Chondrocyte (in vitro differentiated cells): ENCODE results near the gene WDR18. TPM values are rescaled to one million over a fixed set of nuclear protein-coding genes. Genes with fewer than 3 reads are reported as not detected.
"Not testable (repeated sequence)": the region's sequence is repeated elsewhere in the genome, so short reads cannot be mapped to it uniquely, and the experiment has no call there.

Experiments used
- DNase-seq: peaks from one replicate; pipeline ENCODE4 v3.0.0; 2021; ENCODE audit warnings: mixed read lengths, low spot score
- H3K27ac Mint-ChIP-seq: one replicate; pipeline ENCODE4 v1.8.0; 2021; ENCODE audit warnings: mild to moderate bottlenecking, moderate library complexity, mixed read lengths; ENCODE audit not compliant: unreplicated experiment
- H3K27me3 Mint-ChIP-seq: 2 replicates; pipeline ENCODE4 v1.8.0; 2021; ENCODE audit warnings: low read depth, mixed read lengths
- H3K36me3 Mint-ChIP-seq: 2 replicates; pipeline ENCODE4 v1.8.0; 2021; ENCODE audit warnings: low read depth, mixed read lengths
- H3K4me1 Mint-ChIP-seq: 2 replicates; pipeline ENCODE4 v1.8.0; 2021; ENCODE audit warnings: low read depth, mild to moderate bottlenecking, mixed read lengths
- H3K4me3 Mint-ChIP-seq: one replicate; pipeline ENCODE4 v1.8.0; 2021; ENCODE audit warnings: mild to moderate bottlenecking, moderate library complexity, mixed read lengths; ENCODE audit not compliant: unreplicated experiment
- H3K9me3 Mint-ChIP-seq: 2 replicates; pipeline ENCODE4 v1.8.0; 2021; ENCODE audit warnings: low read depth, mixed read lengths
- CTCF ChIP-seq: fragments of 200-600 bp; sonication (generic); IDR thresholded peaks from 2 replicates; pipeline ENCODE4 v1.5.0; 2021; ENCODE audit warnings: antibody characterized with exemption, mild to moderate bottlenecking, moderate library complexity
- total RNA-seq: library from RNA; stranded (reverse); gene quantifications from 3 replicates; pipeline ENCODE4 v1.2.1, GENCODE V29; 2021

The WDR18 gene
- total RNA-seq, 1 donor from 2014 or later = 48.5 TPM

GRCh38 chr19:1019616-1019961, 35.4 kb downstream of the WDR18 start:
- TF ChIP-seq CTCF = no peak
- Mint-ChIP-seq H3K27me3 (no peaks in the 10 kb centered on the region), H3K4me3 (peak overlapping the region; percentile 83), H3K9me3 (no peaks in the 10 kb centered on the region), H3K4me1 (peaks cover 53% of the 10 kb centered on the region), H3K27ac (peak overlapping the region; percentile 88), H3K36me3 (no peaks in the 10 kb centered on the region)
- no peak for DNase-seq

- TF ChIP-seq CTCF = no peak
- Mint-ChIP-seq H3K9me3 (no peaks in the 10 kb centered on the region), H3K36me3 (no peaks in the 10 kb centered on the region), H3K27ac (peak overlapping the region; percentile 88), H3K4me3 (peak overlapping the region; percentile 83), H3K4me1 (peaks cover 53% of the 10 kb centered on the region), H3K27me3 (no peaks in the 10 kb centered on the region)
- no peak for DNase-seq
These were observed 36.1 kb downstream of the WDR18 start for GRCh38 chr19:1019980-1020867.

GRCh38 chr19:1020868-1021425, 36.8 kb downstream of the WDR18 start, which contains the start of gene TMEM259:
Gene TMEM259 (minus strand): TSS chr19:1021123. CDS start chr19:1020996, 127 bp downstream.
- H3K27me3 Mint-ChIP-seq = no peaks in the 10 kb centered on the region
- no peak for TF ChIP-seq CTCF
- no peaks in the 10 kb centered on the region for H3K9me3 Mint-ChIP-seq
- no peak for DNase-seq
- H3K4me1 Mint-ChIP-seq = peaks cover 55% of the 10 kb centered on the region
- H3K27ac Mint-ChIP-seq = peak within 1 kb of the TSS; percentile 96
- no peaks in the 10 kb centered on the region for H3K36me3 Mint-ChIP-seq
- peak within 1 kb of the TSS; percentile 83 for H3K4me3 Mint-ChIP-seq

GRCh38 chr19:1023883-1024188, 39.7 kb downstream of the WDR18 start:
- not testable (repeated sequence) for H3K27me3 Mint-ChIP-seq, DNase-seq, H3K9me3 Mint-ChIP-seq, H3K27ac Mint-ChIP-seq, H3K36me3 Mint-ChIP-seq, H3K4me3 Mint-ChIP-seq
- H3K4me1 Mint-ChIP-seq = peaks cover 35% of the 10 kb centered on the region

- H3K4me1 Mint-ChIP-seq = peaks cover 29% of the 10 kb centered on the region
- peak overlapping the region; percentile 59 for H3K27ac Mint-ChIP-seq
- not testable (repeated sequence) for H3K36me3 Mint-ChIP-seq, H3K27me3 Mint-ChIP-seq, DNase-seq, H3K9me3 Mint-ChIP-seq, H3K4me3 Mint-ChIP-seq
These were observed 40.9 kb downstream of the WDR18 start for GRCh38 chr19:1025080-1025479.

- Mint-ChIP-seq H3K4me3 (peak within 1 kb of the TSS; percentile 91), H3K36me3 (peaks cover 3% of the 10 kb centered on the region), H3K9me3 (no peaks in the 10 kb centered on the region), H3K27ac (peak within 1 kb of the TSS; percentile 98), H3K27me3 (no peaks in the 10 kb centered on the region), H3K4me1 (peaks cover 38% of the 10 kb centered on the region)
- no peak for DNase-seq
- TF ChIP-seq CTCF = no peak
These were observed 42.0 kb downstream of the WDR18 start, which contains the start of gene CNN2 for GRCh38 chr19:1025960-1026782. Gene CNN2 (plus strand): TSS chr19:1026608. CDS start chr19:1026662, 54 bp downstream.
